ENCODE data around the gene MCC.

MCC gene

GRCh38 chr5:113142186-113142585, 346.1 kb downstream of the MCC start:
- TF ChIP-seq CTCF (IDR thresholded peaks at IDR 0.05): no peak
- no peak for TF ChIP-seq ZFX (IDR thresholded peaks at IDR 0.05; ENCODE audit: borderline replicate concordance)
- no peak overlapping the region for H3K27ac ChIP-seq

DNA sequence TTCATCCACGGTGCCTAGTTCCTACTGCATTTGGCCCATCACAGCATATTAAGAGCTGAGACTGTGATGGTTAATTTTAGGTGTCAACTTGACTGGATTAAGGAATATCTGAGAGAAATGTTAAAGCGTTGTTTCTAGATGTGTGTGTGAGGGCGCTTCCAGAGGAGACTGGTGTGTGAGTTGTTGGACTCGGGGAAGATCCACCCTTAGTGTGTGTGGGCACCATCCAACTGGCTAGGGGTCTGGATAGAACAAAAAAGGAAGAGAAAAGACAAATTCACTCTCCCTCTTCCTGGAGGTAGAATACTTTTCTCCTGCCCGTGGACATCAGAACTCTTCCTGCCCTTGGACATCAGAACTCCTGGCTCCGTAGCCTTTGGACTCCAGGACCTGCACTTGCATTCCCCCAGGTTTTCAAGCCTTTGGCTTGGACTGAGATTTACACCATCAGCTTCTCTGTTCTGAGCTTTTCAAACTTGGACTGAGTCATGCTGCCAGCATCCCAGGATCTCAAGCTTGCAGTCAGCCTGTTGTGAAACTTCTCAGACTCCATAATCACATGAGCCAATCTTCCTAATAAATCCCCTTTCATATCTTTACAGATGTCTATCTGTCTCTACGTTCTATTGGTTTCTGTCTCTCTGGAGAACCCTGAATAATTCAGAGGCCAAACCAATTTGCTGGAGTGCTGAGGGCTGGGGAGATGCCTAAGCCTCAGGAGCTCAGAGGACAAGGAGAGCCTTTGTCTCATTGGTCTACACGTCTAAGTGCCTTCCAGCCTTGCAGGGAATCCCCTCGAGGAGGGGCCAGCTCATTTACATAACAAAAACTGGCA, 347.2 kb downstream of the MCC start:
- no peak overlapping the region for H3K27ac ChIP-seq
- TF ChIP-seq CTCF (IDR thresholded peaks at IDR 0.05) (no peak), ZFX (IDR thresholded peaks at IDR 0.05; ENCODE audit: borderline replicate concordance) (no peak)

- H3K27ac ChIP-seq: no peak overlapping the region
- TF ChIP-seq CTCF (IDR thresholded peaks at IDR 0.05) (no peak), ZFX (IDR thresholded peaks at IDR 0.05; ENCODE audit: borderline replicate concordance) (no peak)
Observed at GRCh38 chr5:113133211-113133975, 354.9 kb downstream of the MCC start.

DNA sequence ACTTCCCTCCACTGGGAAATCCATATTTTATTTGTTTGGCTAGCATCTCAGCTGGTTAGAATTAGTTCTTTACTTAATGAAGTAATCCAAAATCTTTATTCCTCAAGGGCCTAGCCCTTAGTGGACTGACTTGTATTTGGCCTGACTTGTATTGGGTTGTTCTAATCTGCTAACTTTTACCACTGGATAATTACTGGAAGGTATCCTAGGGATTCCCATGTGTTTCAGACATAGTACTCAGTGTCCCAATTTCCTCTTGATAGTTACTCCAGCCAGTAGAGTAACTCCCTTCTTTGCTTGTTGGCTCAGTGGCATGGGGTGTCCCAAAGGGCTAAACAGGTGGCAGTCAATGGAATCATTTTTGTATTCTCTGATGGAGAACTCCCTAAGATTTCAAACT, 355.7 kb downstream of the MCC start:
- H3K27ac ChIP-seq: no peak overlapping the region
- no peak for TF ChIP-seq CTCF (IDR thresholded peaks at IDR 0.05)
- TF ChIP-seq ZFX (IDR thresholded peaks at IDR 0.05; ENCODE audit: borderline replicate concordance): no peak

DNA sequence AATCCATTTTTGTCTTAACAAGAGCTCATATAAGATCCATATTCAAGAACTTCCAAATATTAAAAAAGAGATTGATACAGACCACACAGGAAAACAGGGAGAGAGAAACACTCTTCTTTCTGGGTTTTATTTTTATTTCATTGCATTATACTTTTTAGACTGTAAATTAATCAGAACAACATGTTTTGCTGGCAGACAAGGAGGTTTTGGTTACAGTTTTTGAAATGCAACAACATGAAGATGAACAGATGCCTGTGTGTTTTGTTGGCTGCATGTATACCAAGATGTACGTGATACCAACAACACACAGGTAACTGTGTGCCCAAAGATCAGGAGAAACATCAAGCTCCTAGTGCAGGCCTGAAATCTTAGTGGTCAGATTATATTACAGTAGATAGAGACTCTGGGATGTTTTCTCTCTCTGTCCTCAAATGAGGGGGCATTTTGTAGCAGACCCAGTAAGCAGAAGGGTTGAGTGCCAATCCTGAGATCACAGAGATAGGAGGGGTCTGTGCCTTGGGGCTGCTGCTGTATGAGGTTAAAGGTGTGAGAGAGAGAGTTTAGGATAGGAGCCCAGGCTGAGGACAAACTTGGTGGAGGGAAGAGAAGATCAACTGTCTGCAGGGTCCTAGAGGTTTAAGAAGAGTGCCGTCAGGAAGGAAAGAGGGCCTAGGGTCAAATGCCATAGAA, 359.5 kb downstream of the MCC start:
- TF ChIP-seq CTCF (IDR thresholded peaks at IDR 0.05) (no peak), ZFX (IDR thresholded peaks at IDR 0.05; ENCODE audit: borderline replicate concordance) (no peak)
- H3K27ac ChIP-seq: no peak overlapping the region

DNA sequence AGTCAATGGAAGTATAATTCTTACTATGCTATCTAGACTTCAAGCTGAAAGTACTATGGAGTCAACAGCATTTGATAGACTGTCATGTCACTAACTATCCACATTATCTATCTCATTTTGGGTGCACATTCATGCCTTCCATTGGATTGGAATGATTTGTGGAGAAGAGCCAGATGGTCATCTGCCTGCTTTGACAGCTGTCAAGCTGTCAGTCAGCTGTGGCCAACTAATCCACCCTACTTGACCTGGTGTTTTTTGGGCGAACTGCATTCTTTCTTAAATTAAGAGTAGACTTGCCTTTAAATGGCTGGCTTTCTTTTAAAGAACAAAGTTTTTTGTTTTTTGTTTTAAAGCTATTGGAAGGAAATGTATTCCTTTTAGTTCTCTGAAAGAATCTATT, 360.2 kb downstream of the MCC start:
- H3K27ac ChIP-seq: no peak overlapping the region
- TF ChIP-seq ZFX (IDR thresholded peaks at IDR 0.05; ENCODE audit: borderline replicate concordance) (no peak), CTCF (IDR thresholded peaks at IDR 0.05) (no peak)
